HCT116 (cell line): ENCODE measurements around the gene GZMA. TPM values are rescaled to one million over a fixed set of nuclear protein-coding genes. Genes with fewer than 3 reads are reported as not detected.

Experiments used
- ATAC-seq: fragments of 200-7000 bp; cut with Tn5 transposase; 2 replicates; pipeline ENCODE4 v1.9.1; 2020; ENCODE audit warnings: mild to moderate bottlenecking, moderate library complexity
- BruUV-seq: library from RNA; stranded (reverse); fragments of 400-500 nt; replicated peaks from 2 replicates; lab custom pipeline; 2021; lab: Mats Ljungman, UMichigan
- CTCF ChIA-PET: fragments of 300-600 bp; sonication (Branson Sonifier 250); formaldehyde crosslinking; loops from one replicate; lab custom pipeline; 2021; ENCODE audit warnings: antibody characterized with exemption; lab: Charles Lee
- POLR2A ChIA-PET: fragments of 300-600, 350-600 bp; sonication (Branson Sonifier 250); formaldehyde crosslinking; loops from one replicate; lab custom pipeline; 2021; ENCODE audit warnings: antibody characterized with exemption; lab: Charles Lee
- RAD21 ChIA-PET, 2 experiments: fragments of 300-600 bp; sonication (Branson Sonifier 250); formaldehyde crosslinking; loops; one replicate each; lab custom pipeline; 2023; ENCODE audit warnings: low total read pairs in 2 of 2; ENCODE audit not compliant: uncharacterized antibody in 2 of 2, unreplicated experiment in 2 of 2, low non-redundant PET in 1 of 2; lab: Charles Lee
- DNase-seq: peaks from one replicate; pipeline ENCODE4 v3.0.0-alpha.2; 2010; ENCODE audit warnings: low read depth, low spot score
- H2AFZ ChIP-seq: fragments of 200-600 bp; shearing (Covaris generic), sonication (generic); 2 replicates; pipeline ENCODE4 v1.6.1; 2017; ENCODE audit warnings: low read depth, mixed run types, mixed read lengths, antibody characterized with exemption, low read length; ENCODE audit not compliant: poor library complexity, severe bottlenecking
- H3K27ac ChIP-seq: 2 replicates; pipeline ENCODE4 v1.5.1; 2012; ENCODE audit warnings: low read depth, low read length
- H3K27me3 ChIP-seq: fragments of 200-600 bp; sonication (generic); 2 replicates; pipeline ENCODE4 v1.6.1; 2016; ENCODE audit warnings: mixed run types, low read length, mixed read lengths; ENCODE audit not compliant: insufficient read depth
- H3K36me3 ChIP-seq, 2 experiments: fragments of 200-500 bp in 1 of 2; fragments of 200-600 bp in 1 of 2; sonication (Bioruptor generic) in 1 of 2; sonication (generic) in 1 of 2; 2 replicates each; pipeline versions ENCODE4 v1.5.1 to v1.6.1; 2014 to 2016; ENCODE audit warnings: low read length in 2 of 2, inconsistent platforms in 1 of 2, mixed read lengths in 1 of 2, mixed run types in 1 of 2; ENCODE audit not compliant: insufficient read depth in 2 of 2, control insufficient read depth in 1 of 2
- H3K4me1 ChIP-seq, 2 experiments: fragments of 200-600 bp in 1 of 2; sonication (generic) in 1 of 2; 2 replicates each; pipeline versions ENCODE4 v1.5.1 to v1.6.1; 2012 to 2017; ENCODE audit warnings: low read length in 2 of 2, inconsistent platforms in 1 of 2, mild to moderate bottlenecking in 1 of 2, mixed read lengths in 1 of 2, mixed run types in 1 of 2, moderate library complexity in 1 of 2; ENCODE audit not compliant: insufficient read depth in 2 of 2, control insufficient read depth in 1 of 2
- H3K4me2 ChIP-seq: fragments of 200-600 bp; sonication (generic); 2 replicates; pipeline ENCODE4 v1.6.1; 2017; ENCODE audit warnings: mixed run types, low read length, mixed read lengths
- H3K4me3 ChIP-seq, 2 experiments: fragments of 200-600 bp in 1 of 2; sonication (generic) in 1 of 2; replicated peaks in 1 of 2; 2 replicates each; pipeline ENCODE4 v1.5.1; 2011 to 2016; ENCODE audit warnings: low read length in 2 of 2, control low read depth in 1 of 2, low read depth in 1 of 2, mild to moderate bottlenecking in 1 of 2, mixed read lengths in 1 of 2, mixed run types in 1 of 2
- H3K79me2 ChIP-seq: fragments of 200-600 bp; sonication (generic); 2 replicates; pipeline ENCODE4 v1.6.1; 2017; ENCODE audit warnings: mild to moderate bottlenecking, mixed run types, low read length, moderate library complexity, mixed read lengths; ENCODE audit not compliant: insufficient read depth
- H3K9ac ChIP-seq: fragments of 200-600 bp; sonication (generic); 2 replicates; pipeline ENCODE4 v1.6.1; 2016; ENCODE audit warnings: low read length, mixed read lengths
- H3K9me2 ChIP-seq: fragments of 200-600 bp; sonication (generic), shearing (Covaris generic); 2 replicates; pipeline ENCODE4 v1.6.1; 2017; ENCODE audit warnings: mixed run types, mild to moderate bottlenecking, moderate library complexity; ENCODE audit not compliant: insufficient read depth
- H3K9me3 ChIP-seq, 2 experiments: fragments of 200-500 bp in 1 of 2; fragments of 200-600 bp in 1 of 2; sonication (Bioruptor generic) in 1 of 2; sonication (generic) in 1 of 2; 2 replicates each; pipeline ENCODE4 v1.6.1; 2014 to 2017; ENCODE audit warnings: low read length in 2 of 2, mixed read lengths in 2 of 2, inconsistent platforms in 1 of 2, low read depth in 1 of 2, mild to moderate bottlenecking in 1 of 2, mixed run types in 1 of 2, moderate library complexity in 1 of 2; ENCODE audit not compliant: control insufficient read depth in 1 of 2, insufficient read depth in 1 of 2
- H4K20me1 ChIP-seq: fragments of 200-600 bp; sonication (generic), shearing (Covaris generic); 2 replicates; pipeline ENCODE4 v1.6.1; 2017; ENCODE audit warnings: mixed run types, mild to moderate bottlenecking, moderate library complexity; ENCODE audit not compliant: insufficient read depth
- CBX3 ChIP-seq: IDR thresholded peaks from 2 replicates; pipeline ENCODE4 v1.6.1; 2012; ENCODE audit warnings: low read depth
- CTCF ChIP-seq, 3 experiments: fragments of 200-600 bp in 1 of 3; sonication (generic) in 1 of 3; IDR thresholded peaks in 2 of 3; conservative IDR thresholded peaks in 1 of 3; 2 replicates each; pipeline ENCODE4 v1.5.1; 2012 to 2017; ENCODE audit warnings: low read depth in 2 of 3, low read length in 2 of 3, antibody characterized with exemption in 1 of 3, borderline replicate concordance in 1 of 3, control low read depth in 1 of 3, mild to moderate bottlenecking in 1 of 3, mixed read lengths in 1 of 3, mixed run types in 1 of 3, moderate library complexity in 1 of 3; ENCODE audit not compliant: insufficient read depth in 1 of 3
- EGR1 ChIP-seq: IDR thresholded peaks from 2 replicates; pipeline ENCODE4 v1.6.1; 2012; ENCODE audit warnings: low read depth
- EZH2 ChIP-seq: fragments of 200-600 bp; sonication (generic); IDR thresholded peaks from 2 replicates; pipeline ENCODE4 v1.6.1; 2017; ENCODE audit warnings: antibody characterized with exemption, mixed run types
- FOSL1 ChIP-seq: IDR thresholded peaks from 2 replicates; pipeline ENCODE4 v1.6.1; 2012; ENCODE audit warnings: low read depth
- JUND ChIP-seq: IDR thresholded peaks from 2 replicates; pipeline ENCODE4 v1.6.1; 2012
- MAX ChIP-seq: IDR thresholded peaks from 2 replicates; pipeline ENCODE4 v1.6.1; 2012
- RAD21 ChIP-seq: IDR thresholded peaks from 2 replicates; pipeline ENCODE4 v1.6.1; 2012; ENCODE audit warnings: low read depth, mild to moderate bottlenecking
- REST ChIP-seq: IDR thresholded peaks from 2 replicates; pipeline ENCODE4 v1.6.1; 2012; ENCODE audit warnings: low read depth
- SP1 ChIP-seq: IDR thresholded peaks from 2 replicates; pipeline ENCODE4 v1.6.1; 2012; ENCODE audit warnings: low read depth
- SRF ChIP-seq: IDR thresholded peaks from 2 replicates; pipeline ENCODE4 v1.6.1; 2012; ENCODE audit warnings: low read depth
- ZBTB33 ChIP-seq: IDR thresholded peaks from 2 replicates; pipeline ENCODE4 v1.6.1; 2011; ENCODE audit warnings: mild to moderate bottlenecking, low read length, moderate library complexity; ENCODE audit not compliant: insufficient replicate concordance; ENCODE audit errors: extremely low read depth
- ZFX ChIP-seq: fragments of 450-650 bp; IDR thresholded peaks from 2 replicates; pipeline ENCODE4 v1.6.1; 2017
- intact Hi-C: fragments of 100-400 bp; cut with micrococcal nuclease; formaldehyde crosslinking; loops from 2 replicates; pipeline ENCODE4 v1.10.0; 2022
- total RNA-seq: library from RNA; stranded (reverse); gene quantifications from one replicate; pipeline ENCODE4 v1.2.1, GENCODE V29; 2021; ENCODE audit not compliant: unreplicated experiment

The GZMA gene
- total RNA-seq, 1 experiment from 2014 or later = not detected

GRCh38 chr5:55096861-55097260 is 5.6 kb upstream of the GZMA start:
- peaks cover 22% of the 10 kb centered on the region for H3K27me3 ChIP-seq
- POLR2A ChIA-PET = no interaction called here
- CTCF ChIA-PET = no interaction called here

More at GRCh38 chr5:55096861-55097260, 5.6 kb upstream of the GZMA start:
- RAD21 ChIA-PET = no interaction called here
- intact Hi-C loops = no loop called here
- H3K4me2 ChIP-seq = no peak overlapping the region
- no peak overlapping the region for H3K4me3 ChIP-seq
- no peak for TF ChIP-seq EGR1
- no peak for TF ChIP-seq ZBTB33
- no peak for TF ChIP-seq MAX
- TF ChIP-seq SP1 = no peak
- TF ChIP-seq RAD21 = no peak
- no peak for TF ChIP-seq SRF
- no peak for TF ChIP-seq REST
- TF ChIP-seq FOSL1 = no peak
- no peak for TF ChIP-seq ZFX
- TF ChIP-seq CTCF (IDR thresholded peaks at IDR 0.05 in 2 of 3, conservative IDR thresholded peaks at IDR 0.05 in 1 of 3; ENCODE audit: borderline replicate concordance in 1 of 3, insufficient read depth in 1 of 3, low read depth in 2 of 3, low read length in 2 of 3) = no peak
- TF ChIP-seq EZH2 = no peak
- TF ChIP-seq CBX3 = no peak
- no peak for TF ChIP-seq JUND
- H3K36me3 ChIP-seq = no peaks in the 10 kb centered on the region
- no peaks in the 10 kb centered on the region for H3K9me2 ChIP-seq
- BruUV-seq = no TSS peak
- H3K9me3 ChIP-seq = no peaks in the 10 kb centered on the region
- H2AFZ ChIP-seq = no peak overlapping the region
- H3K79me2 ChIP-seq = no peaks in the 10 kb centered on the region
- no peaks in the 10 kb centered on the region for H4K20me1 ChIP-seq
- no peak for DNase-seq
- ATAC-seq = no peak
- no peak overlapping the region for H3K27ac ChIP-seq
- H3K4me1 ChIP-seq = no peaks in the 10 kb centered on the region
- no peak overlapping the region for H3K9ac ChIP-seq
